Measurements from ENCODE around the gene HIF1AN. TPM values are rescaled to one million over a fixed set of nuclear protein-coding genes. Genes with fewer than 3 reads are reported as not detected.

HIF1AN gene
- 10 to 100 TPM; 53.3 to 60.2 TPM for total RNA-seq

GRCh38 chr10:100535715-100536353 lies at the start of gene HIF1AN:
Gene HIF1AN (plus strand): TSS chr10:100535943. CDS start chr10:100535959, 16 bp downstream.
- ATAC-seq (replicated peaks), result peak; percentile 95
- H3K4me3 Mint-ChIP-seq, result no peak within 1 kb of the TSS
- H3K27me3 Mint-ChIP-seq, result no peaks in the 10 kb centered on the region
- no peak within 1 kb of the TSS for H3K27ac Mint-ChIP-seq
- H3K36me3 Mint-ChIP-seq (ENCODE audit: low read depth), result peaks cover 33% of the 10 kb centered on the region
- peaks cover 17% of the 10 kb centered on the region for H3K4me1 Mint-ChIP-seq
- no peaks in the 10 kb centered on the region for H3K9me3 Mint-ChIP-seq

GRCh38 chr10:100487529-100487928 lies 48.2 kb upstream of the HIF1AN start:
- peaks cover 74% of the 10 kb centered on the region for H3K36me3 Mint-ChIP-seq (ENCODE audit: low read depth)
- no peaks in the 10 kb centered on the region for H3K27me3 Mint-ChIP-seq
- no peak overlapping the region for H3K4me3 Mint-ChIP-seq
- no peaks in the 10 kb centered on the region for H3K4me1 Mint-ChIP-seq
- no peak for ATAC-seq (replicated peaks)
- H3K9me3 Mint-ChIP-seq, result no peaks in the 10 kb centered on the region
- H3K27ac Mint-ChIP-seq, result no peak overlapping the region

GRCh38 chr10:100489396-100489795 lies 46.3 kb upstream of the HIF1AN start:
- H3K4me1 Mint-ChIP-seq, result no peaks in the 10 kb centered on the region
- no peaks in the 10 kb centered on the region for H3K27me3 Mint-ChIP-seq
- H3K36me3 Mint-ChIP-seq (ENCODE audit: low read depth), result peaks cover 92% of the 10 kb centered on the region
- H3K9me3 Mint-ChIP-seq, result no peaks in the 10 kb centered on the region
- H3K4me3 Mint-ChIP-seq, result no peak overlapping the region
- no peak overlapping the region for H3K27ac Mint-ChIP-seq
- ATAC-seq (replicated peaks), result no peak

GRCh38 chr10:100490531-100490930 lies 45.2 kb upstream of the HIF1AN start:
- H3K9me3 Mint-ChIP-seq, result no peaks in the 10 kb centered on the region
- no peaks in the 10 kb centered on the region for H3K4me1 Mint-ChIP-seq
- no peak for ATAC-seq (replicated peaks)
- peaks cover 99% of the 10 kb centered on the region for H3K36me3 Mint-ChIP-seq (ENCODE audit: low read depth)
- no peaks in the 10 kb centered on the region for H3K27me3 Mint-ChIP-seq
- no peak overlapping the region for H3K4me3 Mint-ChIP-seq
- H3K27ac Mint-ChIP-seq, result no peak overlapping the region

GRCh38 chr10:100496567-100496966 lies 39.2 kb upstream of the HIF1AN start:
- Mint-ChIP-seq H3K27me3 (no peaks in the 10 kb centered on the region), H3K27ac (peak overlapping the region; percentile 69), H3K9me3 (no peaks in the 10 kb centered on the region), H3K4me3 (no peak overlapping the region), H3K36me3 (ENCODE audit: low read depth) (peaks cover 100% of the 10 kb centered on the region), H3K4me1 (peaks cover 6% of the 10 kb centered on the region)
- ATAC-seq (replicated peaks), result peak; percentile 73

- Mint-ChIP-seq H3K27me3 (no peaks in the 10 kb centered on the region), H3K4me3 (no peak overlapping the region), H3K9me3 (no peaks in the 10 kb centered on the region), H3K4me1 (peaks cover 6% of the 10 kb centered on the region), H3K36me3 (ENCODE audit: low read depth) (peaks cover 100% of the 10 kb centered on the region), H3K27ac (no peak overlapping the region)
- ATAC-seq (replicated peaks), result no peak
Observed at GRCh38 chr10:100498059-100498458, 37.7 kb upstream of the HIF1AN start.

- no peak for ATAC-seq (replicated peaks)
- Mint-ChIP-seq H3K4me3 (no peak overlapping the region), H3K27me3 (no peaks in the 10 kb centered on the region), H3K36me3 (ENCODE audit: low read depth) (peaks cover 99% of the 10 kb centered on the region), H3K9me3 (no peaks in the 10 kb centered on the region), H3K27ac (peak overlapping the region; percentile 34), H3K4me1 (peaks cover 15% of the 10 kb centered on the region)
Observed at GRCh38 chr10:100501423-100501822, 34.3 kb upstream of the HIF1AN start.

GRCh38 chr10:100502926-100503494 lies 32.7 kb upstream of the HIF1AN start:
- H3K27ac Mint-ChIP-seq, result no peak overlapping the region

GRCh38 chr10:100504096-100504495 lies 31.6 kb upstream of the HIF1AN start:
- no peak overlapping the region for H3K4me3 Mint-ChIP-seq
- ATAC-seq (replicated peaks), result no peak
- no peaks in the 10 kb centered on the region for H3K9me3 Mint-ChIP-seq
- no peaks in the 10 kb centered on the region for H3K27me3 Mint-ChIP-seq
- H3K4me1 Mint-ChIP-seq, result peaks cover 30% of the 10 kb centered on the region
- H3K36me3 Mint-ChIP-seq (ENCODE audit: low read depth), result peaks cover 93% of the 10 kb centered on the region
- no peak overlapping the region for H3K27ac Mint-ChIP-seq

More at GRCh38 chr10:100502926-100503494, 32.7 kb upstream of the HIF1AN start:
- no peak for ATAC-seq (replicated peaks)
- peaks cover 20% of the 10 kb centered on the region for H3K4me1 Mint-ChIP-seq
- no peak overlapping the region for H3K4me3 Mint-ChIP-seq
- H3K36me3 Mint-ChIP-seq (ENCODE audit: low read depth), result peaks cover 94% of the 10 kb centered on the region
- no peaks in the 10 kb centered on the region for H3K9me3 Mint-ChIP-seq
- no peaks in the 10 kb centered on the region for H3K27me3 Mint-ChIP-seq

- Mint-ChIP-seq H3K4me3 (no peak overlapping the region), H3K27me3 (no peaks in the 10 kb centered on the region), H3K9me3 (no peaks in the 10 kb centered on the region)
Observed at GRCh38 chr10:100505164-100505563, 30.6 kb upstream of the HIF1AN start.

GRCh38 chr10:100506596-100507356 lies 29.0 kb upstream of the HIF1AN start:
- Mint-ChIP-seq H3K4me3 (peak overlapping the region; percentile 74), H3K9me3 (no peaks in the 10 kb centered on the region), H3K36me3 (ENCODE audit: low read depth) (peaks cover 84% of the 10 kb centered on the region), H3K27me3 (no peaks in the 10 kb centered on the region), H3K27ac (peak overlapping the region; percentile 88), H3K4me1 (peaks cover 44% of the 10 kb centered on the region)
- peak; percentile 74 for ATAC-seq (replicated peaks)

More at GRCh38 chr10:100505164-100505563, 30.6 kb upstream of the HIF1AN start:
- Mint-ChIP-seq H3K27ac (peak overlapping the region; percentile 17), H3K36me3 (ENCODE audit: low read depth) (peaks cover 89% of the 10 kb centered on the region), H3K4me1 (peaks cover 32% of the 10 kb centered on the region)
- no peak for ATAC-seq (replicated peaks)

GRCh38 chr10:100507357-100507732 lies 28.4 kb upstream of the HIF1AN start:
- peak overlapping the region; percentile 74 for H3K4me3 Mint-ChIP-seq
- no peaks in the 10 kb centered on the region for H3K9me3 Mint-ChIP-seq
- peak overlapping the region; percentile 88 for H3K27ac Mint-ChIP-seq
- no peaks in the 10 kb centered on the region for H3K27me3 Mint-ChIP-seq
- peaks cover 44% of the 10 kb centered on the region for H3K4me1 Mint-ChIP-seq
- H3K36me3 Mint-ChIP-seq (ENCODE audit: low read depth), result peaks cover 80% of the 10 kb centered on the region
- no peak for ATAC-seq (replicated peaks)

- Mint-ChIP-seq H3K9me3 (no peaks in the 10 kb centered on the region), H3K27me3 (no peaks in the 10 kb centered on the region), H3K4me3 (peak overlapping the region; percentile 74), H3K36me3 (ENCODE audit: low read depth) (peaks cover 76% of the 10 kb centered on the region), H3K27ac (peak overlapping the region; percentile 86), H3K4me1 (peaks cover 44% of the 10 kb centered on the region)
- no peak for ATAC-seq (replicated peaks)
Observed at GRCh38 chr10:100508266-100508665, 27.5 kb upstream of the HIF1AN start.

- H3K36me3 Mint-ChIP-seq (ENCODE audit: low read depth), result peaks cover 72% of the 10 kb centered on the region
- H3K4me3 Mint-ChIP-seq, result peak overlapping the region; percentile 74
- H3K4me1 Mint-ChIP-seq, result peaks cover 44% of the 10 kb centered on the region
- peak; percentile 45 for ATAC-seq (replicated peaks)
- H3K9me3 Mint-ChIP-seq, result no peaks in the 10 kb centered on the region
- no peaks in the 10 kb centered on the region for H3K27me3 Mint-ChIP-seq
- peak overlapping the region; percentile 86 for H3K27ac Mint-ChIP-seq
Observed at GRCh38 chr10:100508691-100509150, 27.0 kb upstream of the HIF1AN start.
